Measurements from ENCODE around the gene RHO.

Gene RHO

DNA sequence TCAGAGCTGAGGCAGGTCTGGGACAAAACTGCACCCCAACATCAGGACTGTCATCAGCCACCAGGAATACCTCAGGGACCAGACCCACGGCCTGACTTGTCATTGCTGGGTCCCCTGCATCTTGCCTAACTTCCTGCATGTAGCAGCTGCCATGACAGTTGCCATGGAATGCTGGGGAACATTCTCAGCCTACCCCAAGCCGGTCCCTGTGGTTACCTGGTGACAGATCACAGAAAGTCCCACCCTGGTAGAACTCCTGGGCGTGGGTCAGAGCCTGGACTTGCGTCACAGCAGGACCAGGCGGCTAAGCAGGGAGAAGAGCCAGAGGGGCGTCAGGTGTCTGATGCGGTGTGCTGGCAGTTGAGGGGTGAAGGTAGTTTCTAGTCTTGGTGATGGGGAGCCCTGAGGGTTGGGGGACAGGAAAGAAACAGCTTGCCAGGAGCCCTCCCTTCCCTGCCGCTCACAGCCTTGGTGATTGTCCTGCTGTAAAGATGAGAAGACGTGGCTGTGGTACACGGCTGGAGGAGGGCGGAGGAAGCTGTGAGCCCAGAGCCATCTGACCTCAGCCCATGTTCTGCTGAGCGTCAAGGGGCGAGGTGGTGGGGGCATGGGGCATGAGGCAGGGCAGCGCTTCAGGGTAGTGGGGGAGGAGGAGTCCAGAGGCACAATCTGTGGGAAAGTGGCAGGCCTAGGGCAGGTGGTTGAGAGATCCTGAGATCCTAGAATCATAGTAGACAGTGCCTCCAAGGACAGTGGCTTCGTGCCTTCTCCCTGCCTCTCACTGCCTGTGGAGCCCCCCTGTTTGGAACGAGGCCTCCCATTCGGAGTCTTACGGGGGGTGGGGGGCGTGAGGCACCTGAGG lies 19.9 kb downstream of the RHO start:
- DNase-seq: no peak

GRCh38 chr3:129549006-129549800 lies 20.8 kb downstream of the RHO start:
- no peak for DNase-seq

GRCh38 chr3:129549805-129550204 lies 21.4 kb downstream of the RHO start:
- no peak for DNase-seq

GRCh38 chr3:129552287-129553050 lies 24.0 kb downstream of the RHO start:
- DNase-seq: no peak

DNA sequence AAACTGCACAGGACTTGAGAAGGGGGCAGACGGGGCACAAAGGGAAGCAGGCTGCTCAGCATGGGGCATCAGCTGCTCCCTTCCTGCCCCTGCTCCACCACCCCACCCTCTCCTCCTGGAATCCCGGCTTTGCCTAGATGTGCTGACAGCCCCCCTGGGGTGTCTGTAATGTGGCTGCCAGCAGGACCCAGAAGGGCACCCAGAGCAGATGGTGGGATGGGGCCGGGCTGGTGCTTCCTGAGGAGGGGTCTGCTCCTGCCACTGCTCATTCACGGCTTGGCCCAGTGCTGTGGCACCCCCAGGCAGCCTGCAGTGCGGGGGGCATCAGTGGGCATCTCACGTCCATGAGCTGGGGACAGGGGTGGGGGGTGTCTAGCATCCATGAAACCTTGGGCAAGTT lies 24.7 kb downstream of the RHO start:
- DNase-seq: no peak

- no peak for DNase-seq
Measured at GRCh38 chr3:129553719-129554118, 25.3 kb downstream of the RHO start.

- no peak for DNase-seq
Measured at GRCh38 chr3:129554356-129555152, 26.1 kb downstream of the RHO start.

DNA sequence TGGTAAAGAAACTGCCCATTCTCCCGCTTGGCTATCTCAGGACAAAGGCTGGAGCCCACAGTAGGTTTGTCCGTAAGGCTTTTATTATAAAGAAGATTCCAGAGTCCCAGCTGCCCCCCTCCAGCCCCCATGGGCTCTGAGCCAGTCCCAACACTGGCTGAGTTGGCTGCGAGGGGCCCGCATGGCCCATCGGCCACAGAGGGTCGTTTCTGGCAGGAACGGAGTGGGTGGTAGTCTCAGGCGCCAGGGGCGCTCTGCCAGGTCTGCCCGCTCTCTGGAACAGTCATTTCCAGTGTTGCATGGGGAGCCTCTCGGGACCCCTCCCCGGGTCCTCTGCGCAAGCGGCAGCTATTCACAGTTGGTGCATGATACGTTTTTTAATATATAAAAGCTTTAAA lies 26.7 kb downstream of the RHO start:
- DNase-seq: no peak

DNA sequence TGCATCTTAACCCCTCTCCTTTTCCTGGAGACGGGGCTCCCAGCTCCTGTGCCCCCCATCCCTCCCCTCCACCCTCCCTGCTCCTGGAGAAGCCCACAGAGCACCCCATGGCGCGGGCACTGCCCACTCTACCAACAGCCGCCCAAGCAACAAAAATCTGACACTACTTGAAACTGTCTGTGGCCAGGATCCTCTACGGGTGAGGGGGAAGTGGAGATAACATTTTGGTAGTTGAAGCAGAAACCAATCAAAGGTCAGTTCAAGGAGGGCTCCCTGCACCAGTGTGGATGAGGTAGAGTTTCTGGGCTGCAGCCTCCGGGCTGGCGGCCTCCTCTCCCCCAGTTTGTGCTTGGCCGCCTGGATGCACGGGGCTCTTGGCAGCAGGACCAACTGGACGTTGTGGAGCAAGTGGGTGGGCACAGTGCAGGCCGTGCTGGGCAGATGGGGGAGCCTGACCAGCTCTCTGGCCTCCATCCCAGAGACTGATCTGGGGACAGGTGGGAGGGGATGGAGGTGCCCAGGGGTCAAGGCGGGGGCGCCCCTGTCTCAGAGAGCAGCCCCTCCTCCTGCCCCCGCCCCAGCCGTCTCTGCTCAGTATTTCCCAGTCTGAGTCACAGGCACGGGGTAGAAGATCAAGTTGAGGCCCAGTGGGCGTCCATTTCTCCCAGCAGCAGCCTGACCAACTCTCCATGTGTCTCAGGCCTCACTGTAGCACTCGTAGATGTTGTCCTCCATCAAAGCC lies 27.3 kb downstream of the RHO start:
- no peak for DNase-seq

DNA sequence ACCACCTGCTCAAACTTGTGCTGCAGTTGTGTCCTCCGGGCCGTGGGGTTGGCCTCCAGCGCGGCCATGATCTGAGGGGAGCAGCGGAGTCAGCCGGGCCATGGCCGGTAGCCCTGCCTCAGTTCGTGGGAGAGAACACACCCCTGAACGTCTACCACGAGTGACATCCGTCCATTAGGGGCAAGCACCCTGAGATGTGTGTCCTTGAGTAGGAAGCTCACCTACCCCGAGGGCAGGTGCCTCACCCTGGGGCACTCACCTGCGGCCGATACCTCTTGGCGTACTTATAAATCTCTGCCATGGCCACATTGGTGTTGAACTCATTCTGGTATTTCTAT lies 27.9 kb downstream of the RHO start:
- no peak for DNase-seq

DNA sequence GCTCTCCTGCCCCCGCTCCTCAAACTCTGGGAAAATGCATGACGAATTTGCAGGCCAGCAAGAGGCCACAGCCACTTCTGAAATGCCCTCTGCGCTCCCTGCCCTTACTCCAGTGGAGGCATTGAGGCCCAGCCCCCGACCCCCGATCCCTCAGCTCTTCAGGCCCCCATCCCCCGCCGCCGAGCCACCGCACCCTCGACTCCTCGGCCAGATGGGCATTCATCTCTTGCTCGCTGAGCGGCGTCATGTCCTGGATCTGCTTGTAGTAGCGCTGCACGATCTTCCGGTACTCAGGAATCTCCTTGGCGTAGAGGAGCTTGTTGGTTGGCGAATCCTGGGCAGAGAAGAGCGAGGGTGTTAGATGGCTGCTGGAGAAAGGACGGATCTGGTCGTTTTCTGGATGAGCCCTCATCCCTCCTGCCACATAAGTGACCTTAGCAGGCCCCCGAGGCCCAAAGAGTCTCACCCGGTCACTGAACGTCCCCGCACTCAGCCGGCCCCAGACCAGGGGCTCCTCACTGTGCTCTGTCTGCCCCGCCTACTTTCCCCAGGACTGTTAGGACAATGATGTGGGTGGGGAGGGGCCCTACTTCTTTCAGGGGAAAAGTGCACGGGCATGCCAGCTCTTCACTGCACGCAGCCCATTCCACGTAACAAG lies 28.6 kb downstream of the RHO start:
- no peak for DNase-seq

DNA sequence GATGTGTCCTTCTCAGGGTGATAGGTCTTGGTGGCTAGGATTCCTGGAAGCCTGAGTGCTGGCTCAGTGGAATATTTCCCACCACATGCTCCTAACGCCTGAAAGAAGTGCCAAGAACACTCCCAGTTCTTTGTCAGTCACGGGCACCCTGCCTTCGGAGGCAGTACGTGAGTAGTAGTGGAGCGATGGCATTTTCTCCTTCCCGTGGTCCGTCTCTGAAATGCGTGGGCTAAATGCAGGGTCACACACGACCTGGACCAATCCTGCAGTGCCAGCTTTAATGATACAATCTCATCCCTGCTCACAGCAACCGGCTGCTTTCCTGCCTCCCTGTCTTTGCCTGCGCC lies 29.1 kb downstream of the RHO start:
- DNase-seq: no peak

DNA sequence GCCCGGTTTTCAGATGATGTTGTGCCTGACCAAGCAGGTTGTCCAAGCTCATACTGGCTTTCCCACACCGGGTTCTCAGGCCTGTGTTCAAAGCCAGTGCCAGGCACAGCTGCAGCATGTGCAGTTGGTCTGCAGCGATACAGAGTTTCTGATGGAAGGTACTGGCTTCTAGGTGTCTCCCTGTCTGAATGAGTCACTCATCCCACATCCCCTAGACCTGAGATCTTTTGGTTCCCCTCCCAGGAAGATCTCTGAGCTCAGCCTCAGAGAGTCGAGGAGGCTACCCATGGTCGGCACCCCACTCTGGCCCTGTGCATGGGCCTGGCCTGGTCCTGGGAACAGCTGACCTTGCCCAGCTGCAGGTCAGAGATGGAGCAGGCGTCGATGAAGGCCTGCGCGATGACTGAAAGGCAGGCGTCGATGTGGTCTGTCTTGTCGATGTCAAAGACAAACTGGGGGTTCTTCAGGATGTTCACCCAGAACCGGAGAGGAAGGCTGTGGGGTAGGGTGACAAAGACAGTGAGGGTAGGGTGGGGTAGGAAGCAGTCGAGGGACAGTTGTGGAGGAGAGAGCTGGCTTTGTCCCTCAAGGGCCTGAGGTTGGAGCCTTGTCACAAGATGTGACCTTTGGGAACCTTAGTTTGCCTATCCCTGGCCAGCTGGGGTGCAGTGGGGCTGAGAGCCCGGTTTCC lies 29.8 kb downstream of the RHO start:
- no peak for DNase-seq

GRCh38 chr3:129558772-129559564 lies 30.5 kb downstream of the RHO start:
- DNase-seq: no peak

- no peak for DNase-seq
Measured at GRCh38 chr3:129559565-129560079, 31.2 kb downstream of the RHO start.

- DNase-seq: no peak
Measured at GRCh38 chr3:129560269-129560787, 31.9 kb downstream of the RHO start.

DNA sequence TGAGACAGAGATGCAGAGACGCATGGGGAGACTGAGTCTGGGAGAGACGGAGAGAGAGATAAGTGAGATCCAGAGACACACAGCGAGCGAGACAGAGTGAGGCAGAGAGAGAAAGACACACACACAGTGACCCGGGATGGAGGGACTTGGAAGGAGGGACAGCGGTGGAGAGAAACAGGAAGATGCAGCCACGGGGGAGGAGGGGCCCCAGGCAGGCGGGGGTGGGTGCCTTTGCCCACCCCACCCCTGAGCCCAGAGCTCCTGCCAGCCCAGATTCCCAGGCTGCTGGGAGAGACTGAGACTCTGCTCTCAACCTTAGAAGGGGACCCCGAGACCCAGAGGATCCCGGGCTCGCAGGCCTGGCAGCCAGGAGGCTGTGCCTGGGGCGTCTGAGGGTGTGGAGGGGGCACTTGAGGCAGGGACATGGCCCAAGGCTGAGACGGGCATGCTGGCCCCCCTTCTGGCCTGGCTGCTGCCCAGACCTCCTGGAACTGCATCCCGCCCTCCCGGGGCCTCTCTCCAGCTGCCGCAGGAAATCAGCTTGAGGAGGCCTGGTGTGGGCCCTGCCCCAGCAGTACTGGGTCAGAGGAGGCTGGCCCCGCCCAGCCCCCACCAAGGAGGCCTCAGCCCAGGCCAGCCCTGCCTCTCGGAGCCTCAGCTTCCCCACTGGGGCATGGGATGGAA lies 32.6 kb downstream of the RHO start:
- DNase-seq: no peak

DNA sequence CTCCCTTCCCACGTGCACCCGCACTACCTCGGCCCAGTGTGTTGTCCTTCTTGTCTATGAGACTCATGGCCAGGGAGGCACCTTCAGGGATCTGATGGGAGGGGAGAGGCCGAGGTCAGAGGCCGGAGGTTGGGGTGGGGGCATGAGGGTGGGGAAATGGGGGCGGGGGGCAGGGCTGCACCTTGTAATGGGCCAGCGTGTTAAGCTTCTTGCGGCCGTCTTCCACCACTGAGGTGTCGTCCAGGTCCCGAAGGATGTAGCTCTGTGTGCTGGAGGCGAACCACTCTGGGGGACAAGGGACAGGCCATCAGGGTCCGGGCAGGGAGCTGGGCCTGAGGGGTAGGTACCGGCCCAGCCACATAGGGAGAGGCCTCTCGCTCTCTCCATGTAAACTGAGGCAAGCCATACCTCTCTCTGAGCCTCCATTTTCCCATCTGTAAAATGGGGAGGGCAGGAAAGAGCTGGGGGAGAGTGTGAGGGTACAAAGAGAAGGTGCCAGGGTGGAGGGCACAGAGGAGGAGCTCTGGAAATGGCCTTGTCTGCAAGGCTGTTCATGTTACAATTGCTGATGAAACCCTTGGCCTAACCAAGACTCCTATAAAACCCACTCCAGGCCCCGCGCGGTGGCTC lies 33.3 kb downstream of the RHO start:
- DNase-seq: no peak

All from NCI-H187 (cell line).